ENCODE data around the gene FKBP6. TPM values are rescaled to one million over a fixed set of nuclear protein-coding genes. Genes with fewer than 3 reads are reported as not detected.
"Not testable (repeated sequence)": the region's sequence is repeated elsewhere in the genome, so short reads cannot be mapped to it uniquely, and the experiment has no call there.

The FKBP6 gene
- total RNA-seq, 1 donor from 2014 or later, result not detected

DNA sequence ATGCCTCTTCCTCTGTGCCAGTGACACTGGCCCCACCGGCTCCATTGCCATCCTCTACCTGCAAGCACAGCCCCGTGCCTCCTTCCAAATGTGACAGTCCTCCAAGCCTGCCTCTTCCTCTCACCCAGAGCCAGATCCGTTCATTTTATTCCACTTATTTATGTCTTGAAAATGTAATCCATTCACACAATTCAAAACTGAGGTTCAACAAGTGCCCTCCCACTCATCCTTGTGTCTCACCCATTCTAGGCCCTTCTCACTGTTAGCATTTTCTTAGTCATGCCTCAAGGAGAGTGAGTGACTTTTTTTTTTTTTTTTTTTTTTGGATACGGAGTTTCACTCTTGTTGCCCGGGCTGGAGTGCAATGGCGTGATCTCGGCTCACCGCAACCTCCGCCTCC, 41.7 kb downstream of the FKBP6 start:
- Mint-ChIP-seq H3K9me3 (ENCODE audit: low read depth) (no peaks in the 10 kb centered on the region), H3K27me3 (peaks cover 3% of the 10 kb centered on the region), H3K4me1 (ENCODE audit: low read depth) (no peaks in the 10 kb centered on the region), H3K4me3 (ENCODE audit: low read depth) (no peak overlapping the region), H3K36me3 (ENCODE audit: insufficient read depth) (no peaks in the 10 kb centered on the region), H3K27ac (no peak overlapping the region)
- no peak for DNase-seq (ENCODE audit: low spot score, unreplicated experiment)
- TF ChIP-seq, protein P1, sequence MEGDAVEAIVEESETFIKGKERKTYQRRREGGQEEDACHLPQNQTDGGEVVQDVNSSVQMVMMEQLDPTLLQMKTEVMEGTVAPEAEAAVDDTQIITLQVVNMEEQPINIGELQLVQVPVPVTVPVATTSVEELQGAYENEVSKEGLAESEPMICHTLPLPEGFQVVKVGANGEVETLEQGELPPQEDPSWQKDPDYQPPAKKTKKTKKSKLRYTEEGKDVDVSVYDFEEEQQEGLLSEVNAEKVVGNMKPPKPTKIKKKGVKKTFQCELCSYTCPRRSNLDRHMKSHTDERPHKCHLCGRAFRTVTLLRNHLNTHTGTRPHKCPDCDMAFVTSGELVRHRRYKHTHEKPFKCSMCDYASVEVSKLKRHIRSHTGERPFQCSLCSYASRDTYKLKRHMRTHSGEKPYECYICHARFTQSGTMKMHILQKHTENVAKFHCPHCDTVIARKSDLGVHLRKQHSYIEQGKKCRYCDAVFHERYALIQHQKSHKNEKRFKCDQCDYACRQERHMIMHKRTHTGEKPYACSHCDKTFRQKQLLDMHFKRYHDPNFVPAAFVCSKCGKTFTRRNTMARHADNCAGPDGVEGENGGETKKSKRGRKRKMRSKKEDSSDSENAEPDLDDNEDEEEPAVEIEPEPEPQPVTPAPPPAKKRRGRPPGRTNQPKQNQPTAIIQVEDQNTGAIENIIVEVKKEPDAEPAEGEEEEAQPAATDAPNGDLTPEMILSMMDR (IDR thresholded peaks at IDR 0.05; ENCODE audit: unreplicated experiment), result no peak

GRCh38 chr7:73373741-73374140, 45.8 kb downstream of the FKBP6 start:
- no peak overlapping the region for H3K4me3 Mint-ChIP-seq (ENCODE audit: low read depth)
- no peak for DNase-seq (ENCODE audit: low spot score, unreplicated experiment)
- H3K36me3 Mint-ChIP-seq (ENCODE audit: insufficient read depth), result no peaks in the 10 kb centered on the region
- no peak overlapping the region for H3K27ac Mint-ChIP-seq
- no peaks in the 10 kb centered on the region for H3K4me1 Mint-ChIP-seq (ENCODE audit: low read depth)
- H3K27me3 Mint-ChIP-seq, result peaks cover 3% of the 10 kb centered on the region
- H3K9me3 Mint-ChIP-seq (ENCODE audit: low read depth), result no peaks in the 10 kb centered on the region
- TF ChIP-seq, protein P1 (IDR thresholded peaks at IDR 0.05; ENCODE audit: unreplicated experiment), result no peak

DNA sequence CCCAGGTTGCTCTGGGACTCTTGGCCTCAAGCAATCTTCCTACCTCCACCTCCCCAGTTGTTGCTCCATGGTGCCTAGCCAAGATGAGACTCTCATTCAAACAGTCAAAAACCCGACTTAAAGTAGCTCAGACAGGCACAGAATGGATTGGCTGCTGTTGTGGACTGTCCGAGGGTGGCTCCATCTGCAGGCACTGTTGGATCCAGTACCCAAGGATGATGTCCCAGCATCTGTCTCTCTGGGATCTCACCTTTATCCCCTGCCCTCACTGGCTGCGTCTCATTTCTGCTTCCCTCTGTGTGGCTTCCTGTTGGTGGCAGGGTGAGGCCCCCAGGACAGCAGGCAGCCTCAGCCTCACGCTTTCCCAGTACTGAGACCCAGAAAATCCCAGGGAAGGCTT, 48.3 kb downstream of the FKBP6 start:
- DNase-seq (ENCODE audit: low spot score, unreplicated experiment); H3K4me1 Mint-ChIP-seq (ENCODE audit: low read depth); H3K4me3 Mint-ChIP-seq (ENCODE audit: low read depth); H3K36me3 Mint-ChIP-seq (ENCODE audit: insufficient read depth); H3K27ac Mint-ChIP-seq; H3K27me3 Mint-ChIP-seq; H3K9me3 Mint-ChIP-seq (ENCODE audit: low read depth): not testable (repeated sequence)

GRCh38 chr7:73376671-73377412, 48.9 kb downstream of the FKBP6 start:
- peaks cover 3% of the 10 kb centered on the region for H3K27me3 Mint-ChIP-seq
- no peak overlapping the region for H3K27ac Mint-ChIP-seq
- no peaks in the 10 kb centered on the region for H3K36me3 Mint-ChIP-seq (ENCODE audit: insufficient read depth)
- H3K4me1 Mint-ChIP-seq (ENCODE audit: low read depth), result no peaks in the 10 kb centered on the region
- no peak for DNase-seq (ENCODE audit: low spot score, unreplicated experiment)
- H3K9me3 Mint-ChIP-seq (ENCODE audit: low read depth), result no peaks in the 10 kb centered on the region
- H3K4me3 Mint-ChIP-seq (ENCODE audit: low read depth), result no peak overlapping the region
- TF ChIP-seq, protein P1 (IDR thresholded peaks at IDR 0.05; ENCODE audit: unreplicated experiment), result no peak

DNA sequence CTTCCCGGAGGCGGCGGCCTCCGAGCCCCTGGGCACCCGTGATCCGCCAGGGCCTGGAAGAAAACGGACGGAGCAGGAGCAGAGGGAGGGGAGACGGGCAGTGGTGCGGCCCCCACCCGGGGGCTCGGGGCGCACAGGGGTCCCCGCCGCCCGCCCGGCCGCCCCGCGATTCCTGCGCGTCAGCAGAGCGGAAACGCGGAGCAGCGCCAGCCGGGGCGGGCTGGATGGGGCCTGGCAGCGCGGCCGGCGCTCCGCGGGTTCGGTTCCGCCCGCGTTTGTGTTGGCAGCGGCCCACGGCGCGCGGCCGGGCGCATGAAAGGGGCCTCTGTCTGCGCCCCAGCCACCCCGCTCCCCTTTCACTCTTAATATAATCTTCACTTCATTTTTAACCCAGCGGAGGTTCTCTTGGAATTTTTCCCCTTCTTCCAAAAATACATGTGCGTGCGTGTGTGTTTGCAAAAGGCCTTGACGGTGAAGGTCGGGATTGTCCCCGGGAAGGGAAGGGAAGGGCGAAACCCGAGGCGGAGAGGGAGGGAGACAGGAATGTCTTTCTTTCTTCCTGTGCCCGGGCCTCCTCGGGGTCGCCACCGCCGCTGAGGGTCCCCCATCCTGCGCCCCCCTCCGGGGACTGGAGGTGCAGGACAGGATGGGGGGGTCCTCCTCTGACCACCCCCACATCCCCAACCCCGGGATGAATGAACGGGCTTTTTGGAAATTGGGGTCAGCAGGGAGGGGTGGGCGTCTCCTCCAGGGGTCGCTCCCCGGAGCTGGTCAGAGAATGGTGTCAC, 49.6 kb downstream of the FKBP6 start:
- not testable (repeated sequence) for H3K4me1 Mint-ChIP-seq (ENCODE audit: low read depth); H3K4me3 Mint-ChIP-seq (ENCODE audit: low read depth); H3K27me3 Mint-ChIP-seq; DNase-seq (ENCODE audit: low spot score, unreplicated experiment); H3K36me3 Mint-ChIP-seq (ENCODE audit: insufficient read depth); H3K9me3 Mint-ChIP-seq (ENCODE audit: low read depth); H3K27ac Mint-ChIP-seq

DNA sequence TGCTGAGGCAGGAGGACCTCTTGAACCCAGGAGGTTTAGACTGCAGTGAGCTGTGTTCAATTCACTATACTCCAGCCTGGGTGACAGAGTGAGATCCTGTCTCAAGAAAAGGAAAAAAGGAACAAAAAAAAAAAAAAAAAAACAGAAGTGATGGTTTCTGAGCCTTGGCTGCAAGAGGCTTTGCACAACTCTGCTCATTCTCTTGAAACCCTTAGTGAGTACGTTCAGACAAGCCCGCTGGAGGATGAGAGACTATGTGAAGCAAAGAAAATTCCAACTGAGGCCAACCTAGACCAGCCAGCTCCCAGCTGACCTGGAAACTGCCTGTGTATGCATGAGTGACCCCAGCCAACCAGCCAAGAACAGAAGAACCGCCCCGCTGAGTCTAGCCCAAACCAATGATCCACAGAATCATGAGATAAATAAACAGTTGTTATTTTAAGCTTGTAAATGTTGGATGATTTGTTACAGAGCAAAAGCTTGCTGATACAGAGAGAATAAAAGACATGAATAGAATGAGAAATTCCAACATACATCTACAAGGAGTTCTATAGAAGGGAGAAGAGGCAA, 55.1 kb downstream of the FKBP6 start:
- TF ChIP-seq, protein P1 (IDR thresholded peaks at IDR 0.05; ENCODE audit: unreplicated experiment), result no peak
- peaks cover 3% of the 10 kb centered on the region for H3K27me3 Mint-ChIP-seq
- no peak overlapping the region for H3K27ac Mint-ChIP-seq
- no peaks in the 10 kb centered on the region for H3K4me1 Mint-ChIP-seq (ENCODE audit: low read depth)
- H3K4me3 Mint-ChIP-seq (ENCODE audit: low read depth), result no peak overlapping the region
- H3K9me3 Mint-ChIP-seq (ENCODE audit: low read depth), result peaks cover 9% of the 10 kb centered on the region
- no peak for DNase-seq (ENCODE audit: low spot score, unreplicated experiment)
- no peaks in the 10 kb centered on the region for H3K36me3 Mint-ChIP-seq (ENCODE audit: insufficient read depth)

Measured in progenitor cell of endocrine pancreas (in vitro differentiated cells).